ENCODE measurements around the gene CEP192.

CEP192 gene

GRCh38 chr18:12948050-12948804 lies 42.9 kb upstream of the CEP192 start (continued):
- TF ChIP-seq ZBTB26 (tag by site-specific recombination; optimal IDR thresholded peaks at IDR 0.05) = peak; percentile 97
- TF ChIP-seq ZNF626 (tag by site-specific recombination; IDR thresholded peaks at IDR 0.05) = no peak
- TF ChIP-seq ZSCAN23 (tag by site-specific recombination; IDR thresholded peaks at IDR 0.05) = no peak
- no peak for TF ChIP-seq ZNF707 (tag by site-specific recombination; IDR thresholded peaks at IDR 0.05)
- no peak for TF ChIP-seq ZSCAN4 (tag by site-specific recombination; IDR thresholded peaks at IDR 0.05)
- TF ChIP-seq ZBTB49 (tag by site-specific recombination; IDR thresholded peaks at IDR 0.05; ENCODE audit: low read depth) = no peak
- no peak for TF ChIP-seq ZNF623 (tag by site-specific recombination; IDR thresholded peaks at IDR 0.05)
- peak; percentile 38; the same call in 1 of the 2 replicates for TF ChIP-seq ZNF280D (tag by site-specific recombination; IDR thresholded peaks at IDR 0.05)
- no peak for TF ChIP-seq ZNF555 (tag by site-specific recombination; conservative IDR thresholded peaks at IDR 0.05)
- no peak for TF ChIP-seq ZNF776 (tag by site-specific recombination; IDR thresholded peaks at IDR 0.05; ENCODE audit: borderline replicate concordance)
- no peak for TF ChIP-seq ZNF645 (tag by site-specific recombination; IDR thresholded peaks at IDR 0.05)
- no peak for TF ChIP-seq ZNF580 (tag by site-specific recombination; IDR thresholded peaks at IDR 0.05)
- TF ChIP-seq ZNF37A (tag by site-specific recombination; IDR thresholded peaks at IDR 0.05) = no peak
- TF ChIP-seq ZNF211 (tag by site-specific recombination; IDR thresholded peaks at IDR 0.05; ENCODE audit: low read depth) = no peak
- TF ChIP-seq ZNF18 (tag by site-specific recombination; IDR thresholded peaks at IDR 0.05) = no peak
- TF ChIP-seq ZNF664 (tag by site-specific recombination; IDR thresholded peaks at IDR 0.05) = no peak
- no peak; the same call in 1 of the 2 replicates for TF ChIP-seq YY1 (tag by site-specific recombination; IDR thresholded peaks at IDR 0.05)
- TF ChIP-seq ZNF121 (tag by site-specific recombination; IDR thresholded peaks at IDR 0.05) = no peak
- TF ChIP-seq ZNF133 (tag by site-specific recombination; IDR thresholded peaks at IDR 0.05) = no peak
- TF ChIP-seq ZNF16 (tag by site-specific recombination; IDR thresholded peaks at IDR 0.05; ENCODE audit: low read depth) = no peak
- TF ChIP-seq ZBTB44 (tag by site-specific recombination; IDR thresholded peaks at IDR 0.05) = no peak
- no peak for TF ChIP-seq ZNF132 (tag by site-specific recombination; IDR thresholded peaks at IDR 0.05; ENCODE audit: borderline replicate concordance)
- no peak for TF ChIP-seq ZNF184 (tag by site-specific recombination; IDR thresholded peaks at IDR 0.05)
- no peak for TF ChIP-seq ZNF138 (tag by site-specific recombination; IDR thresholded peaks at IDR 0.05; ENCODE audit: borderline replicate concordance)
- TF ChIP-seq ZBTB1 (tag by site-specific recombination; IDR thresholded peaks at IDR 0.05) = peak; percentile 40; the same call in 1 of the 2 replicates
